ENCODE results near the gene EYS. TPM values are rescaled to one million over a fixed set of nuclear protein-coding genes. Genes with fewer than 3 reads are reported as not detected.

The EYS gene
- total RNA-seq, 1 experiment from 2014 or later = not detected

DNA sequence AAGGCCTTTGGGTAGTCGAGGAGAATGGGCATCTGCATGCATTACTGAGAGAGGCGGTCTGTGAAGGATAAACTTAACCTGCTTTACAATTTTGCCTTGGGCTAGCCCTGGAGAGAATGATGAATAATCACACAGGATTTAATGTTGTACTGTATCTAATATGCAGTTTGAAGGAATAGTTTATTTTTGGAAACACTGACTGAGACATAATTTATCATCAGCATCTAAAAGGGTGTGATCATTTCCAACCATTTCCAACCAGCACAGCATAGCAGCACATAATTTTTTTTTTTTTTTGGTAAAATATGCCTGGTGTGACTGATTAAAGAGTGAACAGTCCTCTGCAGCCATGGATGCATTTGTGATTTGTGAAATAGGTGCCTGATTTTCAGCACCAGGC, 1552.0 kb downstream of the EYS start:
- Mint-ChIP-seq H3K4me1 (no peaks in the 10 kb centered on the region), H3K4me3 (no peak overlapping the region), H3K27me3 (ENCODE audit: low read depth) (no peaks in the 10 kb centered on the region), H3K27ac (no peak overlapping the region), H3K9me3 (no peaks in the 10 kb centered on the region; a peak in 1 of 5 replicates), H3K36me3 (ENCODE audit: insufficient read depth in 1 of 3, low read depth in 3 of 3) (0 out of 7 replicates have a peak, but pooled peaks cover 0 to 1% (median 0%) of the 10 kb centered on the region in 3 experiments)
- Histone ChIP-seq H4K8ac (replicated peaks; ENCODE audit: insufficient read length, low read depth, low read length) (no peak overlapping the region), H2AK5ac (ENCODE audit: insufficient read length, low read length) (no peak overlapping the region), H3K56ac (ENCODE audit: insufficient read length, low read depth, low read length) (no peak overlapping the region), H2BK12ac (ENCODE audit: insufficient read length, low read depth, low read length) (no peak overlapping the region), H3K9me3 (ENCODE audit: control insufficient read depth, low read depth, low read length) (no peaks in the 10 kb centered on the region), H4K5ac (ENCODE audit: insufficient read length, low read depth, low read length) (no peak overlapping the region), H3T11ph (ENCODE audit: low read length) (no peak overlapping the region), H3K79me2 (ENCODE audit: insufficient read depth, low read length) (no peaks in the 10 kb centered on the region), H4K91ac (ENCODE audit: insufficient read length, low read depth, low read length) (no peak overlapping the region), H3K18ac (ENCODE audit: insufficient read length, low read depth, low read length) (no peak overlapping the region), H2BK5ac (ENCODE audit: insufficient read length, low read length) (no peak overlapping the region), H2AFZ (ENCODE audit: low read length) (no peak overlapping the region), H2BK120ac (ENCODE audit: low read depth, low read length, poor library complexity, severe bottlenecking) (no peak overlapping the region), H3K4me2 (ENCODE audit: insufficient read depth, insufficient read length, low read length) (no peak overlapping the region), H3K79me1 (ENCODE audit: insufficient read depth, low read depth, low read length, poor library complexity, severe bottlenecking) (no peaks in the 10 kb centered on the region), H3K27ac (ENCODE audit: insufficient read length, low read depth, low read length) (no peak overlapping the region), H3K4ac (ENCODE audit: low read depth, low read length) (no peak overlapping the region), H3K9ac (ENCODE audit: extremely low read depth, insufficient read length, low read length) (no peak overlapping the region), H3K4me1 (ENCODE audit: insufficient read depth, low read length) (no peaks in the 10 kb centered on the region), H3K14ac (ENCODE audit: insufficient read depth, low read length) (no peak overlapping the region), H3K23me2 (ENCODE audit: insufficient read length, low read depth, low read length, poor library complexity, severe bottlenecking) (no peaks in the 10 kb centered on the region), H2BK20ac (ENCODE audit: low read depth, low read length, poor library complexity, severe bottlenecking) (no peak overlapping the region), H2BK15ac (ENCODE audit: low read depth, low read length) (no peak overlapping the region), H3K27me3 (ENCODE audit: insufficient read depth, low read length) (no peaks in the 10 kb centered on the region), H4K20me1 (ENCODE audit: control insufficient read depth, insufficient read depth, insufficient read length) (no peaks in the 10 kb centered on the region), H3K23ac (ENCODE audit: insufficient read length, low read depth, low read length) (no peak overlapping the region)
- WGBS (ENCODE audit: extremely low coverage, insufficient read length, low lambda C conversion rate) = no CpG with 5 or more reads among the region's 2 CpGs
- no peak for DNase-seq
- TF ChIP-seq, protein P1, sequence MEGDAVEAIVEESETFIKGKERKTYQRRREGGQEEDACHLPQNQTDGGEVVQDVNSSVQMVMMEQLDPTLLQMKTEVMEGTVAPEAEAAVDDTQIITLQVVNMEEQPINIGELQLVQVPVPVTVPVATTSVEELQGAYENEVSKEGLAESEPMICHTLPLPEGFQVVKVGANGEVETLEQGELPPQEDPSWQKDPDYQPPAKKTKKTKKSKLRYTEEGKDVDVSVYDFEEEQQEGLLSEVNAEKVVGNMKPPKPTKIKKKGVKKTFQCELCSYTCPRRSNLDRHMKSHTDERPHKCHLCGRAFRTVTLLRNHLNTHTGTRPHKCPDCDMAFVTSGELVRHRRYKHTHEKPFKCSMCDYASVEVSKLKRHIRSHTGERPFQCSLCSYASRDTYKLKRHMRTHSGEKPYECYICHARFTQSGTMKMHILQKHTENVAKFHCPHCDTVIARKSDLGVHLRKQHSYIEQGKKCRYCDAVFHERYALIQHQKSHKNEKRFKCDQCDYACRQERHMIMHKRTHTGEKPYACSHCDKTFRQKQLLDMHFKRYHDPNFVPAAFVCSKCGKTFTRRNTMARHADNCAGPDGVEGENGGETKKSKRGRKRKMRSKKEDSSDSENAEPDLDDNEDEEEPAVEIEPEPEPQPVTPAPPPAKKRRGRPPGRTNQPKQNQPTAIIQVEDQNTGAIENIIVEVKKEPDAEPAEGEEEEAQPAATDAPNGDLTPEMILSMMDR (conservative IDR thresholded peaks at IDR 0.05) = no peak
